Ramos (cell line): Measurements from ENCODE around the gene ZHX3.
"Not testable (repeated sequence)": the region's sequence is repeated elsewhere in the genome, so short reads cannot be mapped to it uniquely, and the experiment has no call there.

Source experiments
- in situ Hi-C: fragments of 300-500 bp; cut with MboI; formaldehyde crosslinking; loops from one replicate; pipeline ENCODE4 v1.14.3; 2022; ENCODE audit warnings: low sequenced_read_pairs; ENCODE audit not compliant: unreplicated experiment

ZHX3 gene

GRCh38 chr20:41334443-41335421, 17.2 kb upstream of the ZHX3 start:
- in situ Hi-C loops: loop anchor here (5.0 to 25.0 kb wide), 3 partner anchors 157 to 622 kb away; partner anchors contain the start of gene PLCG1

DNA sequence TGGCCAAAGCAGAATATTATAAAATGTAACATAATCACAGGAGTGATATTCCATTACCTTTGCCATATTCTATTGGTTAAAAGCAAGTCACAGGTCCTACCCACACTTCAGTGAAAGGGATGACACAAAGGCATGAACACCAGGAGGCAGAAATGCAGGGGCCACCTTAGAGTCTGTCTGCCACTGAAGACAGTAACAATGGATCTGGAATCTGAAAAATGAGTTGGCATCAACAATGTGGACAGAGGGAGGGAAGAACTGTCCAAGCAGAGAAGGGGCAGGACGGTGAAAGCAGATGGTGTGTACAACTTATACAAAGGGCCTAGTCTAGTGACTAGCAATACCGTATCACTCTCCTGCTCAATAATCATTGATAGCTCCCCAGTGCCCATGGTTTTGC, 16.5 kb upstream of the ZHX3 start:
- in situ Hi-C loops: loop anchor here (5.0 to 25.0 kb wide), 2 partner anchors 197 to 622 kb away; partner anchors contain the start of gene PLCG1

- in situ Hi-C loops: loop anchor here (5.0 to 25.0 kb wide), 2 partner anchors 194 to 619 kb away; partner anchors contain the start of gene PLCG1
Measured at GRCh38 chr20:41331731-41332130, 14.2 kb upstream of the ZHX3 start.

- in situ Hi-C loops: loop anchor here (5.0 to 25.0 kb wide), 2 partner anchors 194 to 619 kb away; partner anchors contain the start of gene PLCG1
Measured at GRCh38 chr20:41330941-41331340, 13.4 kb upstream of the ZHX3 start.

DNA sequence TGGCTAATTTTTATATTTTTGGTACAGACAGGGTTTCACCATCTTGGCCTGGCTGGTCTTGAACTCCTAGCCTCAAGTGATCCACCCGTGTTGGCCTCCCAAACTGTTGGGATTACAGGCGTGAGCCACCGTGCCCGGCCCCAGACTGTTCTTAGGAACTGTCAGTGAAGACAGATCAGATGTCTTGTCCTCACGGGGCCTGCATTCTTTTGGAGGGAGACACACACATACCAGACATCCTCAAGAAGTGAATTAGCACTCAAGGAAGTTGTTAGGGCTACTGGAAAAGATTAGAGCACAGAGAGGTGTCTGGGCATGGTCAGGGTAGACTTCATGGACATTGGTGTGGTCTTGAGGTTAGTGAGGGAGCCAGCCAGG, 12.8 kb upstream of the ZHX3 start:
- in situ Hi-C loops: loop anchor here (5.0 to 25.0 kb wide), 2 partner anchors 193 to 618 kb away; partner anchors contain the start of gene PLCG1

GRCh38 chr20:41329435-41330342, 12.2 kb upstream of the ZHX3 start:
- in situ Hi-C loops: loop anchor here (5.0 to 25.0 kb wide), 2 partner anchors 192 to 617 kb away; partner anchors contain the start of gene PLCG1

GRCh38 chr20:41327178-41327577, 9.6 kb upstream of the ZHX3 start:
- in situ Hi-C loops: loop anchor here (25.0 kb wide), 1 partner anchor 615 kb away; no protein-coding TSS in a partner anchor

DNA sequence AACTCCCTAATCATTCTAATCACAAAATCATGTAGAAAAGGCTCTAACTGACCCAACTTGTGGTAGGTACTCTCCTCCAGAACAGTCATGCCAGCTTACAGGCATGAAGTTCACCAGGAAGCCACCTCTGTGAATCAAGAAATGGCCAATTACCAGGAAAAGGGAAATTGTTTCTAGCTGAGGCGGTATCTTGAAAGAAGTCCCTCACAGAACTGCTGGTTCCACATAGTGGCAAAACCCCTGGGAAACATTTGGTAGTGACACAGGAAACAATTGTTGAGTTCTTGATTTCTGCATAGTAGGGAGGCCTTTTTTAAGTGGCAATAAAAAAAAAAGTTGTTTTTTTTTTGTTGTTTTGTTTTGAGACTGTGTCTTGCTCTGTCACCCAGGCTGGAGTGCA, 3.4 kb upstream of the ZHX3 start:
- in situ Hi-C loops: no loop called here

DNA sequence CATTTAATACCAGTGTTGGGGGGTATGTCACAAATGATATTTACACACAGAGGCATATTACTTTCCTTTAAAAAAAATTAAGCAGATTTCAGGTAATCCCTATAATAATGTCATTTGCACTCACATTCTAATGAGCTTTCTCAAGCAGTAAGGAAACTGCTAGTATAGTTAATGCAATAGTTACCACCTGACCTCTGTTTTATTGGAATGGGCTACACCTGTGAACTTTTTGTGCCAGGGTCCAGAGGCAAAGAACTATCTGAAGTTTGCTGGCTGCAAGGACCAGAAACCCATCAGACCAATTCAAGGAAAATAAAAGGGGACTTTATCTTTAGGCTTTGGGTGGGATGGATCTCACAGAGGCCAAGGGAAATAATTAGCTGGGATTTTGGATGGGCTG, 2.9 kb upstream of the ZHX3 start:
- in situ Hi-C loops: no loop called here

GRCh38 chr20:41318271-41318649, 729 bp upstream of the ZHX3 start:
- in situ Hi-C loops: no loop called here

DNA sequence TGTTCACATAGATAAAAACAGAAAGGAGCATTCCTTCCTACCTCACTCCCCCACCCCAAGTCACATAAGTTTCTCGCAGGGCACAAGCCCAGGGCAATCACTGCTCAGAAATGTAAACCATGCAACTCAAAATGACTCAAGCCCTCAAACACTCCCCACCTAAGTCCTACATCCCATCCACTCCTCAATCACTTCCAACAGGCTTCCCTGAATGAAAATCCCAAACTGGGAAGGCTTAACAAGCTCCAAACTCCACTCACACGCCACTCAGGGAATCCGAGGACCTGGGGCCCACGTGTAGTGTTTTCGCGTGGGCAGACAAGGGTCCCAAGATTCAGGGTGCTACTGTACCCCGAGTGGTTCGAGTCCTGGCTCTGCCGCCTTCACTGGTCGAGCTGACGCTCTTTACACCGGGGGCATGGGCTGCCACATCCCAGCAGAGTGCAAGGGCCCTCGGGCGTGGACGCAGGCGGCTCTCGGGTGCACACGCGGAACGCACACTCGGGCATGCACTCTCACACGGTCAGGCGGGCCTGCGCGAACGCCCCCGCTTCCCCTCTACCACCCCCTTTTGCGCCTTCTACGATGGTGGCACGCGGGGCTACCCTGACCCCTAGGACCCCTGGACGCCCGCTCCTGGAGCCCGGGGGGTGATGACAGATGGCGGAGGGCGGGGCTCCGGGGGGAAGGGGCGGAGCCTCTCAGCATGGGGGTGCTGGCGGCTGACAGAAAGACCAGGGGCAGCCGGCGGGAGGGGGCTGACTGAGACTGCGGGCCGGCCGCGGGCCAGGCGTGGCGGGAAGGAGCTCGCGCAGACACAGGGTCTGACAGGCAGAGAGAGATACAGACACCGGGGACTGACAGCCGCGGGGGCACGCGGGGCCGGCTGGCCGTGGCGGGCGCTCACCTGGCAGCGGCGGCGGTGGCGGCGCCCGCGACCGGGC, 657 bp downstream of the ZHX3 start:
- in situ Hi-C loops: no loop called here

DNA sequence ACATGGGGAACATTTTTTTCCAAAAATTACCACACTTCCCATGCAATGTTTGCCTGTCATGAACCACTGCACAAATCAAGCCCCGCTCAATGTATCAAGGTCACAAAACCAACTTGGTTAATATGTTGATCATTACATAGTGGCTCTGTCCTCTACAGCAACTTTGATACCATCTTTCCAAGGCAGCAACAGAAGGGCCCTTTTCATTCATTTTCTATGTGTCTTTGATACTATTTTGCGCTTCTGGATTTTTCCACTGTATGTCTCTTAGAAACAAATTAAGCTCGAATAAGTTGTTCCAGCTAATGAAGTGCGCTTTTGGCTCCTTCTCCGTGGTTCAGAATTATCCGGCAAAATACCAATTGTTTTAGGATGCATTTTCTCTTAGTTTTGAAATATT, 1.5 kb downstream of the ZHX3 start:
- in situ Hi-C loops: no loop called here

DNA sequence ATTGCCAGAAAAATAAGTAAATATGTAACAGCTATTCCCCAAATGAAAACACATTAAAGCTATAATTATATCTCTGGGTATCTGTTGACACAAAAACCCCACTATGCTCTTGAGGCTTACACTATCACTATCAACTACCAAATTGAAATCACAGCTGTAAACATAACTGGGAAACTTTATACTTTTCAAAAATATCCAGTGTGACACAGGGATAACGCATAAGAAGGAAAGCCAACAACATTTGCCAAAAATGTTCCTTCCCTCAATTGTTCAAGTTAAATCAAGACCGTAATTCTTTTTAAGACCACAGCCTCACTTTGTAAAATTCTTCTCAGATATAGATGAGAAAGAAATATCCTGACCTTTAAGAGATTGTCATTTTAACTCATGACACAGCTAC, 3.1 kb downstream of the ZHX3 start:
- in situ Hi-C loops: no loop called here

GRCh38 chr20:41312009-41312408, 5.5 kb downstream of the ZHX3 start:
- in situ Hi-C loops: not testable (repeated sequence)

DNA sequence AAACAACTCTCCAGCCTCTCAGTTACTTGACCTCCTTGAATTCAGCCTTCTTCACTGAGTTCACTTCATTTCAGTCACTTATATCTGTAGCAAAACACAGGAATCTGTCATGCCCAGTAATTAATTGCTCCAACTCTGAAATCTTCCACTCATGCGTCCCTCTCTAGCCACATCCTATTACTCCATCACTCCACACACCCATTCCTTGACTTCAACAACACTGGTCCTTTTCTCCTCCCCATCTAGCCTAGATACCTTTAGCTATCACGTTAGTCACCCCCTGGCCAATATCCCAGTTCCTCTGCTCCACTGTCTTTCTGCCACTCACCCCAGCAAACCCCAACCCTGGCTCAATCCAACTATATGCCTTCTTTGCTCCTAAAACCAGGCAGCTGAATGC, 7.7 kb downstream of the ZHX3 start:
- in situ Hi-C loops: no loop called here

DNA sequence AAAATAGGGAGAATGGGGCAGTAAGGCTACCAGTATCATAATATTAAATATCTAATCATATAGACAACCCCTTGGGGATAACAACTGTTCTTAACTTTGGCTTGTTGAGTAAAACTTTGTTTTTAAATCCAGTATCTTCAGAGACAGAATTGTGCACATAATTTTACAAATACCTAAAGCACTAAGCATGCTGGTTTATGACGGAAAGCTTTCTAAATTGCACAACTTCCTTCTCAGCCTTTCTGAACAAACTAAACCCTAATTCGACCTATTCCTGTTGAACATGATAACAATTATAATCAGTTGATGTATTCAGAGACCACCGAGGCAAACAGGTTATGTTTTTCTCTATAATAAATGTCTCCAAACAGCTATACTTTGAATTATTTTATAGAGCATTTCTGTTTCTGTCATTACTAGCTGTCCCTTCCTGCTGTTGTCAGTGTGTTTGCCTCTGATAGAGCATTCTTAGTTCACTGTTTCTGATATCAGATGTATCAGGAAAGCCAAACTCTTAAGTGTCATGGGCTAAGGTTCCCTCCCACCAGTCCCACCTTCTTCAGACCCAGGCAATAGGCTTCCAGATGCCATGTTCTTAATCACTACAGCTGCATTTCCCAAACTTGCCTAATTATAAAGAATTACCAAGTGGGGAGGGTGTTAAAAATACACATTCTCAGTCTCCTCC, 8.7 kb downstream of the ZHX3 start:
- in situ Hi-C loops: no loop called here

GRCh38 chr20:41308290-41308711, 9.2 kb downstream of the ZHX3 start:
- in situ Hi-C loops: no loop called here

DNA sequence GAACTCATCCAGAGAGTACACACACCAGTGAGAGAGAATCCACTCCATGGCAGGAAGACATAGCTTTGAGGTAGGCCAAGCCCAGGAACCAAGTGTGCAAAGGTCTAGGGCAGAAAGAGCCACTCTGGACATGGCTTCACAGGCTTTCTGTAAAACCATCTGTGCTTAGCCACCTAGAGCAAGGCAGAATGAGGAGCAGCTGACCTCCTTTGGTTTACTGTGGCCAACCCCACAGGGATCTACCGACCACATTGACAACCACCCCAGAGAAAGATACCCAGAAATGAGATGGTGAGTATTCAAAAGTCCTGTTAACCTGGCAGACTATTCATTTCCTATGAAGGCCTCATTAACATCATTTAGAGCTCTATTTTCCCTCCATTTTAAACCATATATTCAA, 10.5 kb downstream of the ZHX3 start:
- in situ Hi-C loops: no loop called here
